ENCODE measurements around the gene NISCH. TPM values are rescaled to one million over a fixed set of nuclear protein-coding genes. Genes with fewer than 3 reads are reported as not detected.

Gene NISCH
- total and polyA plus RNA-seq, 2 donors (not counting 3 experiments of a cell fraction or from before 2014, with no cell fraction given) = 156 to 178 TPM

DNA sequence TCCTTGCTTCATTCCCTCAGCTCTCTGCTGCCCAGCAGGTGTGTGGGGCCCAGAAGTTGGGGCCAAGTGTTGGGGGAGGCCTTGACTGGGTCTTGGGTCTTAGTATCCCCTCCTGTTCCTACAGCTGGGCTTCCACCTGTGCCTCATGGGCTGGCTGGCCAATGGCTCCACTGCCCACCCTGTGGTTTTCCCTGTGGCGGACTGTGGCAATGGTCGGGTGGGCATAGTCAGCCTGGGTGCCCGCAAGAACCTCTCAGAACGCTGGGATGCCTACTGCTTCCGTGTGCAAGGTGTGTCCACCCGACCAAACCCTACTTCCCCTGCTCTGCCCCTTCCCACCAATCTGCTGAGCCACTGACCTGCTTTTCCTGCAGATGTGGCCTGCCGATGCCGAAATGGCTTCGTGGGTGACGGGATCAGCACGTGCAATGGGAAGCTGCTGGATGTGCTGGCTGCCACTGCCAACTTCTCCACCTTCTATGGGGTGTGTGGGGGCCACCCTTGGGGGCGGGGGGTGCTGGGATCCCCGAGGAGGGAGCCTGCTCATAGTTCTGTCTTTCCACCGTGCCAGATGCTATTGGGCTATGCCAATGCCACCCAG lies 67.3 kb downstream of the NISCH start:
- H3K4me1 ChIP-seq (ENCODE audit: control insufficient read depth, extremely low read depth, insufficient read depth, low read length) = peaks cover 7% of the 10 kb centered on the region
- no peaks in the 10 kb centered on the region for H3K27me3 ChIP-seq (ENCODE audit: control insufficient read depth in 2 of 2, insufficient read depth in 2 of 2, low read length in 2 of 2)
- FAIRE-seq (no peak), DNase-seq (ENCODE audit: low read depth, low spot score) (no peak)
- peaks cover 30 to 79% of the 10 kb centered on the region in 2 experiments for H3K36me3 ChIP-seq (ENCODE audit: control insufficient read depth in 2 of 2, extremely low read depth in 1 of 2, insufficient read depth in 2 of 2, low read length in 2 of 2)
- H4K20me1 ChIP-seq (replicated peaks; ENCODE audit: control insufficient read depth, extremely low read depth, insufficient read depth, low read length) = no peaks in the 10 kb centered on the region
- no peak overlapping the region for H3K27ac ChIP-seq (ENCODE audit: insufficient read depth, low read depth, low read length)
- H3K4me2 ChIP-seq (ENCODE audit: insufficient read depth, low read length) = no peak overlapping the region
- no peaks in the 10 kb centered on the region for H3K9me3 ChIP-seq (replicated peaks; ENCODE audit: control insufficient read depth, insufficient read depth, low read length)
- H2AFZ ChIP-seq (ENCODE audit: low read depth, low read length) = no peak overlapping the region
- POLR2A ChIA-PET = no interaction called here
- TF ChIP-seq MYC (IDR thresholded peaks at IDR 0.05; ENCODE audit: low read depth, low read length) (no peak), EZH2 (IDR thresholded peaks at IDR 0.05; ENCODE audit: borderline replicate concordance, low read depth, low read length, severe bottlenecking) (no peak), POLR2AphosphoS5 (IDR thresholded peaks at IDR 0.05; ENCODE audit: insufficient read depth, low read depth, low read length) (no peak), POLR2A (IDR thresholded peaks at IDR 0.05; ENCODE audit: low read depth, low read length) (no peak), GATA2 (IDR thresholded peaks at IDR 0.05; ENCODE audit: insufficient read depth, insufficient read length, low read depth, low read length) (no peak), FOS (IDR thresholded peaks at IDR 0.05; ENCODE audit: borderline replicate concordance, insufficient read depth, low read length) (no peak), JUN (IDR thresholded peaks at IDR 0.05; ENCODE audit: borderline replicate concordance, insufficient read depth, insufficient read length, low read depth) (no peak)
- TF ChIP-seq, protein P1, sequence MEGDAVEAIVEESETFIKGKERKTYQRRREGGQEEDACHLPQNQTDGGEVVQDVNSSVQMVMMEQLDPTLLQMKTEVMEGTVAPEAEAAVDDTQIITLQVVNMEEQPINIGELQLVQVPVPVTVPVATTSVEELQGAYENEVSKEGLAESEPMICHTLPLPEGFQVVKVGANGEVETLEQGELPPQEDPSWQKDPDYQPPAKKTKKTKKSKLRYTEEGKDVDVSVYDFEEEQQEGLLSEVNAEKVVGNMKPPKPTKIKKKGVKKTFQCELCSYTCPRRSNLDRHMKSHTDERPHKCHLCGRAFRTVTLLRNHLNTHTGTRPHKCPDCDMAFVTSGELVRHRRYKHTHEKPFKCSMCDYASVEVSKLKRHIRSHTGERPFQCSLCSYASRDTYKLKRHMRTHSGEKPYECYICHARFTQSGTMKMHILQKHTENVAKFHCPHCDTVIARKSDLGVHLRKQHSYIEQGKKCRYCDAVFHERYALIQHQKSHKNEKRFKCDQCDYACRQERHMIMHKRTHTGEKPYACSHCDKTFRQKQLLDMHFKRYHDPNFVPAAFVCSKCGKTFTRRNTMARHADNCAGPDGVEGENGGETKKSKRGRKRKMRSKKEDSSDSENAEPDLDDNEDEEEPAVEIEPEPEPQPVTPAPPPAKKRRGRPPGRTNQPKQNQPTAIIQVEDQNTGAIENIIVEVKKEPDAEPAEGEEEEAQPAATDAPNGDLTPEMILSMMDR (IDR thresholded peaks at IDR 0.05; ENCODE audit: extremely low read depth in 1 of 2, insufficient read depth in 1 of 2, low read depth in 1 of 2, low read length in 2 of 2) = no peak
- TF ChIP-seq, protein P2, sequence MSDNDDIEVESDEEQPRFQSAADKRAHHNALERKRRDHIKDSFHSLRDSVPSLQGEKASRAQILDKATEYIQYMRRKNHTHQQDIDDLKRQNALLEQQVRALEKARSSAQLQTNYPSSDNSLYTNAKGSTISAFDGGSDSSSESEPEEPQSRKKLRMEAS (IDR thresholded peaks at IDR 0.05; ENCODE audit: insufficient read depth, insufficient read length) = no peak
- no peaks in the 10 kb centered on the region for H3K79me2 ChIP-seq (ENCODE audit: control insufficient read depth, insufficient read depth, low read length)
- dilution Hi-C loops (cut with MboI; ENCODE audit: extremely low pct_ligation_motif_present, low sequenced_read_pairs) (no loop called here), intact Hi-C loops (cut with micrococcal nuclease) (no loop called here)
- CTCF ChIA-PET = no interaction called here
- H3K4me3 ChIP-seq (replicated peaks in 1 of 3; ENCODE audit: insufficient read depth in 1 of 3, low read depth in 1 of 3, low read length in 3 of 3) = no peak overlapping the region
- no TSS peak for BruUV-seq (replicated peaks)
- no peaks in the 10 kb centered on the region for H3K9me1 ChIP-seq (replicated peaks; ENCODE audit: control insufficient read depth, extremely low read depth, insufficient read depth, low read length)
- H3K9ac ChIP-seq (replicated peaks; ENCODE audit: extremely low read depth, insufficient read depth, low read length) = no peak overlapping the region

Data from endothelial cell of umbilical vein (primary cell).